T-helper 1 cell treated with Interleukin-12 subunit alpha and Interleukin-12 subunit beta and Interleukin-4 antibody, amounts not matched to agents 30 μg/mL and 1 μg/mL, for 36 hours (primary cell): ENCODE measurements around the gene MAP4K2.

Experiments
- H3K27ac Mint-ChIP-seq: one replicate; pipeline ENCODE4 v1.8.0; 2021; ENCODE audit warnings: mild to moderate bottlenecking, mixed read lengths
- H3K27me3 Mint-ChIP-seq: one replicate; pipeline ENCODE4 v1.8.0; 2021; ENCODE audit warnings: low read depth, mixed read lengths
- H3K36me3 Mint-ChIP-seq: one replicate; pipeline ENCODE4 v1.8.0; 2021; ENCODE audit warnings: low read depth, mixed read lengths
- H3K4me1 Mint-ChIP-seq: one replicate; pipeline ENCODE4 v1.8.0; 2021; ENCODE audit warnings: low read depth, mixed read lengths
- H3K4me3 Mint-ChIP-seq: one replicate; pipeline ENCODE4 v1.8.0; 2021; ENCODE audit warnings: mild to moderate bottlenecking, moderate library complexity, mixed read lengths
- H3K9me3 Mint-ChIP-seq: one replicate; pipeline ENCODE4 v1.8.0; 2021; ENCODE audit warnings: mixed read lengths

Gene MAP4K2

DNA sequence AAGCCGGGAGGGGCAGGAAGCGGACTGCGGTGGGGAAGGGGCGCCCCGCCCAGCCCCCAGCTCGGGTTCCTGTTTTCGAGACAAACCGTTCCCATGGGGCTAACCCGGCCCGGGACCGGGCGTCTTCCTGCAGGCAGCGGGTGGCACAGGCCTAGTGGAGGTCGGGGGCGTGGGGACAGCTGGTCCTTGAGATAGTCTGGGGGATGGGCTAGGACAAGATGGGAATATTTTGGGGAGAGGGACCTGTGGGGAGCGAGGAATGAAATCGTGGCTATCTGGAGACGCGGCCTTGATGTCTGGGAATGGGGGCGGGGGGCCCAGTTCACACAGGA lies 57.9 kb downstream of the MAP4K2 start:
- peak overlapping the region; percentile 97 for H3K4me3 Mint-ChIP-seq
- H3K27me3 Mint-ChIP-seq: no peaks in the 10 kb centered on the region
- peaks cover 28% of the 10 kb centered on the region for H3K4me1 Mint-ChIP-seq
- H3K9me3 Mint-ChIP-seq: no peaks in the 10 kb centered on the region
- peak overlapping the region; percentile 99 for H3K27ac Mint-ChIP-seq
- peaks cover 14% of the 10 kb centered on the region for H3K36me3 Mint-ChIP-seq

GRCh38 chr11:64744544-64745188 lies 58.3 kb downstream of the MAP4K2 start:
- H3K27ac Mint-ChIP-seq: peak overlapping the region; percentile 99
- peaks cover 26% of the 10 kb centered on the region for H3K4me1 Mint-ChIP-seq
- H3K9me3 Mint-ChIP-seq: no peaks in the 10 kb centered on the region
- no peaks in the 10 kb centered on the region for H3K27me3 Mint-ChIP-seq
- peaks cover 15% of the 10 kb centered on the region for H3K36me3 Mint-ChIP-seq
- H3K4me3 Mint-ChIP-seq: peak overlapping the region; percentile 97

DNA sequence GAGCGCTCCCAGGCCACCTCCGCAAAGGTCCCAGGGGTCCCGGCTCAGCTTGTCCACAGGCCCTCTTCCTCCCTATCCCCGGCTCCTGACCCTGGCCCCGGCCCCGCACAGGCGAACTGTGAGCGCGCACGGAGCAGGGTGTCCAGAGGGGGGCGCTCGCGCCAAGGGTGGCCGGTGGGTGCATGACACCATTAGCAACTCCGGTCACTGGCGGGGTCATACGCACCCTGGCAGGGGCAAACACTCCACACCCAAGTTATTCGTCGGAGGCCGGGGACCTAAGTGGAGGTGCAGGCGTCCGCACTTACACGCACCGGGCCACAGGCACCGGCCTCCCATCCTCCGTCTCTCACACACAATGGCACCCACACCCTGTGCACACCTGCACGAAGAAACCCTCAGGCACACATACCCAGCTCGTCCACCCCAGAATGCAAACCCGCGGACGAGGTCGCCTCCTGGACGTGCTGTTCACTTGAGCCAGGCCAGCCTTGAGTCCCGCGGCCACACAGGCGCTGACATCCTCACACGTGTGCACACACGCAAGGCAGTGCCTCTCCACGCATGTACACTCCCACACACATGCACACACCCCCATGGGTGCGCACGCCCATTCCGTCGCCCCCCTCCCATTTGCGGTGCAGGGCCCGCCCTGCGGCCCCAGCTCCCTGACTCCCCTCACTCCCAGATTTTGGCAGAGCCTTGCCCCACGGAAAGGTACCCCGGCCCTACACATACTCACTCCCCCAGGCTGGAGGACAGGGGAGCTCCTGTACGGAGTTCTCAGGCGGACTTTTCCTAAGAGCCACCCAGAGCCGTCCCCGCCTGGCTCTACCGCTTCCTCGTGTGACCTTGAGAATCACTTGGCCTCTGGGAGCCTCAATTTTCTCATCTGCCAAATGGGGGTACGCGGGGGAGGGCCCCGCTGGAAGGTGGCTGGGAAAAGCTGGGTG lies 59.1 kb downstream of the MAP4K2 start, which contains the start of gene RASGRP2:
TSS of gene RASGRP2 (minus strand) at position 552 of the 953 bp plus-strand sequence. CDS start 1,276 bp downstream, outside the sequence.
- H3K4me3 Mint-ChIP-seq: peak within 1 kb of the TSS; percentile 91
- no peaks in the 10 kb centered on the region for H3K9me3 Mint-ChIP-seq
- peaks cover 21% of the 10 kb centered on the region for H3K36me3 Mint-ChIP-seq
- H3K27ac Mint-ChIP-seq: peak within 1 kb of the TSS; percentile 88
- H3K27me3 Mint-ChIP-seq: no peaks in the 10 kb centered on the region
- peaks cover 26% of the 10 kb centered on the region for H3K4me1 Mint-ChIP-seq

- H3K27ac Mint-ChIP-seq: no peak overlapping the region
- H3K36me3 Mint-ChIP-seq: peaks cover 19% of the 10 kb centered on the region
- H3K4me3 Mint-ChIP-seq: no peak overlapping the region
- peaks cover 24% of the 10 kb centered on the region for H3K4me1 Mint-ChIP-seq
- H3K27me3 Mint-ChIP-seq: no peaks in the 10 kb centered on the region
- no peaks in the 10 kb centered on the region for H3K9me3 Mint-ChIP-seq
Measured at GRCh38 chr11:64742889-64743590, 60.0 kb downstream of the MAP4K2 start.

- peaks cover 23% of the 10 kb centered on the region for H3K4me1 Mint-ChIP-seq
- H3K9me3 Mint-ChIP-seq: no peaks in the 10 kb centered on the region
- H3K27me3 Mint-ChIP-seq: no peaks in the 10 kb centered on the region
- H3K4me3 Mint-ChIP-seq: peak overlapping the region; percentile 74
- H3K36me3 Mint-ChIP-seq: peaks cover 18% of the 10 kb centered on the region
- H3K27ac Mint-ChIP-seq: no peak overlapping the region
Measured at GRCh38 chr11:64742087-64742888, 60.7 kb downstream of the MAP4K2 start.

DNA sequence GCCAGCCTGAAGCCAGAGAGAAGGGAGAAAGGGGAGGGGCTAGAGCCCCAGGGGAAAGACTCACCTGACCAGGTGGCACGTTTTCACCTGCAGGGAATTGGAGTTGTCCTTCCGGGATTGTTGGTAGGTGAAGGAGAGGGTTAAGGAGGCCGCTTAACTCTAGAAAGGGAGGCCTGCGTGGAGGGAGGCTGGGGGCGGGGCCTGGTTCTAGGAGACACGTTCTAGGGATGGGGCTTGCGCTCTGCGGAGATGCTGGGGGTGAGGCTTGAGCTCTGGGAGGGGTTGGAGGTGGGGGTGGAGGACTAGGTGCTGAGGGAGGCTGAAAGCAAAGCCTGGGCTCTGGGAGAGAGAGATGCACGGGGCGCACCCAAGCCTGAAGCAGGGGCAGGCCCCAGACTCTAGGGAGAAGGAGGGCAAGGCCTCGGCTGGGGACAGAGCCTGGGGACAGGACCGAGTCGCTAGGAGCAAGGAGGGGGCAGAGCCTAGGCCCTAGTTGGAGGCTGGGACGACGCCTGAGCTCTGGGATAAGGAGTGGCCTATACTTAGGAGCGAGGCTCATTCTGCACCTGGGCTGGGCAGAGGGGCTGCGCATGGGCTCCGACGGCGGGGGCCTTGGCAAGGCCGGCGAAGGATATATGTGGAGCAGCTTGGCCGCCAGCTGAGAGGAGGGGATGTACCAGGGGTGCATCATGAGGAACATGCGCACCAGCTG lies 61.5 kb downstream of the MAP4K2 start:
- Mint-ChIP-seq H3K4me1 (peaks cover 23% of the 10 kb centered on the region), H3K36me3 (peaks cover 20% of the 10 kb centered on the region), H3K9me3 (no peaks in the 10 kb centered on the region), H3K4me3 (peak overlapping the region; percentile 74), H3K27ac (no peak overlapping the region), H3K27me3 (no peaks in the 10 kb centered on the region)

DNA sequence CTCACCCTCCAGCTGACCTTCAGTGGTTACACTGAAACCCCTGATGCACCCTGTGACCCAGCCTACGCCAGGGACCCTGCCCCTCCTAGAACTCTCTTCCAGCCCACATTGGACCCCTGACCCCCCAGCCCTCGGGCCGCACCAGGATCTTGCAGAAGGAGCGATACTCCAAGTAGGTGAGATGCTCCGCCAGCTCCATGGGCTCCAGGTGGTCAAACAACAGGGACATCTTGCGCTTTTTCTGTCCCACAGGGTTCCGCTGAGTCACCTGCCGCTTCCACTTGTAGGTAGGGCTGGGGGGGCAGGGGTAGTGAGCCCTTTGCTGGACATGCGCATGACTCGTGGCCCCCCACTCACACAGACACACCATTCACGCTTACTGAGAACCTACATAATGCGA lies 63.1 kb downstream of the MAP4K2 start:
- Mint-ChIP-seq H3K27ac (no peak overlapping the region), H3K36me3 (peaks cover 30% of the 10 kb centered on the region), H3K4me1 (peaks cover 18% of the 10 kb centered on the region), H3K4me3 (no peak overlapping the region), H3K9me3 (no peaks in the 10 kb centered on the region), H3K27me3 (no peaks in the 10 kb centered on the region)

DNA sequence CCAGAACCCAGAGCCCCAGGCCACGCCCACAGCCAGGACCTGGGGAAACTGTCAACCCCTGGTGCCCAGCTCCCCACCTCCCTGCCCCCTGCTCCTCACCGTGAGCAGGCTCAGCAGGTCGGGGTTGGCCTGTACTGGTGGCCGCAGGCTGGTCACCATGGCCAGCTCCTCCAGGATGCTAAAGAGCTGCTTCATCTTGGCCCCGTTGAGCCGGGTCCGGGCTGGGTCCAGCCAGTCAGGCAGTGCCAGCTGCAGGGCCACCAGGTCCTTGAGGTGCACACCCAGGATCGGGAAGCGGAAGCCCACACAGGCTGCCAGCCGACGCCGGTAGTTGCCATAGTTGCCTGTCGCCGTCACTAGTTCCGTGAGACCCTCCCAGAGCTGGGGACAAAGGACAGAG lies 66.4 kb downstream of the MAP4K2 start:
- H3K36me3 Mint-ChIP-seq: peaks cover 47% of the 10 kb centered on the region
- no peaks in the 10 kb centered on the region for H3K9me3 Mint-ChIP-seq
- H3K4me1 Mint-ChIP-seq: peaks cover 13% of the 10 kb centered on the region
- H3K4me3 Mint-ChIP-seq: no peak overlapping the region
- no peak overlapping the region for H3K27ac Mint-ChIP-seq
- H3K27me3 Mint-ChIP-seq: no peaks in the 10 kb centered on the region

DNA sequence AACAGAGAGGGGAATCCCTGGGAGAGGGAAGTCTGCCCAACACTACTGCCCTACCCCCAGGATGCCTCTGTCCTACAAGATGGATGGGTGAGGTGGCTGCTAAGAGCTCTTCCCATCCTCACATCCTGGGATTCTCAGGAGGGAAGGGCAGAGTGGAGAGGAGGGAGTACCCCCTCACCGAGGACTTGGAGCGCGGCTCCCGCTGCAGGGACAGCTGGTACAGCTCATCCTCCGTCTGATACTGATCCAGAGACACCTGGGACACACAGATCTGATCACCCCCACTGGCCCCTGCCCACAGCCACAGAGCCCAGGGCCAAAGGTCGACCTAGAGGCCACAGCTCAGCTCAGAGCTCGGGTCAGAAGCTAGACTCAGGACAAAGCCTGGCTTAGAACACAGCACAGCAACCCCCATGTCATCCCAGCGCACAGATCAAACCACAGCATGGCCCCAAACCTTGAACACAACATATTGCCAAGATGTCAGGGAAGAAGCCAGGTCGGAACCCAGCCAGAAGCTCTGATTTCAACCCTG lies 67.2 kb downstream of the MAP4K2 start:
- Mint-ChIP-seq H3K27ac (no peak overlapping the region), H3K27me3 (no peaks in the 10 kb centered on the region), H3K4me1 (peaks cover 8% of the 10 kb centered on the region), H3K9me3 (no peaks in the 10 kb centered on the region), H3K36me3 (peaks cover 49% of the 10 kb centered on the region), H3K4me3 (no peak overlapping the region)
